Caco-2 (cell line): ENCODE measurements around the gene NSF. TPM values are rescaled to one million over a fixed set of nuclear protein-coding genes. Genes with fewer than 3 reads are reported as not detected.

Source experiments
- BruUV-seq: library from RNA; stranded (reverse); fragments of 400-500 nt; replicated peaks from 2 replicates; lab custom pipeline; 2021; lab: Mats Ljungman, UMichigan
- CTCF ChIA-PET: fragments of 300-600 bp; sonication (Branson Sonifier 250); formaldehyde crosslinking; loops from one replicate; lab custom pipeline; 2022; ENCODE audit warnings: antibody characterized with exemption; lab: Charles Lee
- POLR2A ChIA-PET: fragments of 300-600 bp; sonication (Branson Sonifier 250); formaldehyde crosslinking; loops from one replicate; lab custom pipeline; 2022; ENCODE audit warnings: antibody characterized with exemption; lab: Charles Lee
- DNase-seq, 2 experiments: peaks; one replicate each; pipeline versions ENCODE4 v3.0.0 to v3.0.0-alpha.2; 2020 to 2022
- H3K27me3 ChIP-seq: replicated peaks from 2 replicates; pipeline ENCODE4 v1.6.0; 2011; ENCODE audit warnings: low read length; ENCODE audit not compliant: control insufficient read depth, insufficient read depth
- H3K36me3 ChIP-seq: 2 replicates; pipeline ENCODE4 v1.5.1; 2011; ENCODE audit warnings: low read length; ENCODE audit not compliant: control insufficient read depth, insufficient read depth
- H3K4me1 ChIP-seq: fragments of 250-450 bp; sonication (Bioruptor Pico); 2 replicates; pipeline ENCODE4 v1.5.1; 2020; ENCODE audit warnings: mild to moderate bottlenecking
- H3K4me3 ChIP-seq: 2 replicates; pipeline ENCODE4 v1.5.1; 2011; ENCODE audit warnings: low read depth, mild to moderate bottlenecking, control low read depth, low read length
- H3K9me3 ChIP-seq: fragments of 250-450 bp; sonication (Bioruptor Pico); 2 replicates; pipeline ENCODE4 v1.5.1; 2020; ENCODE audit warnings: mild to moderate bottlenecking, moderate library complexity
- H3K27ac Mint-ChIP-seq: one replicate; pipeline ENCODE4 v1.8.0; 2022; ENCODE audit warnings: mixed read lengths; ENCODE audit not compliant: unreplicated experiment
- H3K27me3 Mint-ChIP-seq: one replicate; pipeline ENCODE4 v1.8.0; 2022; ENCODE audit warnings: mixed read lengths; ENCODE audit not compliant: insufficient read depth, unreplicated experiment
- H3K36me3 Mint-ChIP-seq: one replicate; pipeline ENCODE4 v1.8.0; 2022; ENCODE audit warnings: mild to moderate bottlenecking, mixed read lengths; ENCODE audit not compliant: insufficient read depth, unreplicated experiment
- H3K4me1 Mint-ChIP-seq: one replicate; pipeline ENCODE4 v1.8.0; 2022; ENCODE audit warnings: low read depth, mixed read lengths; ENCODE audit not compliant: unreplicated experiment
- H3K4me3 Mint-ChIP-seq: one replicate; pipeline ENCODE4 v1.8.0; 2022; ENCODE audit warnings: mild to moderate bottlenecking, moderate library complexity, mixed read lengths; ENCODE audit not compliant: unreplicated experiment
- H3K9me3 Mint-ChIP-seq: one replicate; pipeline ENCODE4 v1.8.0; 2022; ENCODE audit warnings: mixed read lengths; ENCODE audit not compliant: unreplicated experiment
- intact Hi-C: fragments of 100-400 bp; cut with micrococcal nuclease; formaldehyde crosslinking; loops from one replicate; pipeline ENCODE4 v1.10.0; 2022; ENCODE audit not compliant: unreplicated experiment
- total RNA-seq: library from RNA; stranded (reverse); gene quantifications from 2 replicates; pipeline ENCODE4 v1.2.3, GENCODE V29; 2022
- TF ChIP-seq, protein P1 (sequence below), 2 experiments: fragments of 200-600 bp in 1 of 2; IDR thresholded peaks; 1 replicate in 1 of 2; 2 replicates in 1 of 2; pipeline versions ENCODE4 v1.5.1 to v1.8.0; 2011 to 2022; ENCODE audit warnings: antibody characterized with exemption in 1 of 2, control low read depth in 1 of 2, inconsistent platforms in 1 of 2, low read depth in 1 of 2, low read length in 1 of 2, mild to moderate bottlenecking in 1 of 2, moderate library complexity in 1 of 2; ENCODE audit not compliant: insufficient read depth in 1 of 2, severe bottlenecking in 1 of 2, unreplicated experiment in 1 of 2

Gene NSF
- total RNA-seq, 1 experiment from 2014 or later = 53.8 TPM

DNA sequence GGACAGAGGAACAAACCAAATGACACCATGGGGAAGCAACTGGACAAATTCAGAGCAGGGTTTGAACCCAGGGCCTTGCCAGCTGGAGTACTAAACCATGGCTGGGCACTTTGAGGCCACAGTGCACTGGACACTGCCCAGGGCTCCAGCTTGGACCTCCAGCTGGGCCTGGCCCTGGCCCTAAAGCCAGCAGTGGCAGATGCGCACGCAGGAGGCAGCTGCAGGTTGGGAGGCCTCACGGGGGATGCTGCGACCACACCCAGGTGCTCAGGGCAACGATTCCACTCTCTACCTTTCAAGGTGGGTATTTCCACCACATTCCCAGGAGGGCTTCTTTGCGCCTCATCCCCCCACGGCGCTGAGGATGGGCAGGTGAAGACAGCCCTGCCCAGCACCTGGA, 199.1 kb downstream of the NSF start:
- CTCF ChIA-PET = no interaction called here
- no peaks in the 10 kb centered on the region for H3K27me3 ChIP-seq

DNA sequence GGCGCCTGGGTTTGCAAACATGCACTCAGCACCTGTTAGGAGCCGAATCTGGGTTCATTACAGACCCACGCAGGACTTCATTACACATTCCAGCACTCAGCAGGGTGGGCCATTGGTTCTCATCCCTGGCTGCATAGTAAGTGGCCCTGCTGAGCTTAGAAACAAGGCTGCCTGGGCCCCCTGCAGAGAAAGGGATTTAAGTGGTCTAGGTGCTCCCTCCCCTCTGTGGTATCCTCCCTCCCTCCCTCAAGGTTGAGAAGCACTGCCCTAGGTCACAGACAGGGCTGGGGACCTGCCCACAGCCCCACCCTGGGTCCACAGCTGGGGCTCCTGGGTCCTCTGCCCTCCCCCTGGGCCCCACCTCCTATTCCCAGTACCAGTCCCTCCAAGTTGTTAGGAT, 199.7 kb downstream of the NSF start:
- POLR2A ChIA-PET = no interaction called here
- Mint-ChIP-seq H3K4me1 (no peaks in the 10 kb centered on the region), H3K27me3 (peaks cover 3% of the 10 kb centered on the region), H3K27ac (no peak overlapping the region), H3K9me3 (no peaks in the 10 kb centered on the region), H3K36me3 (no peaks in the 10 kb centered on the region), H3K4me3 (no peak overlapping the region)
- no peak for DNase-seq
- Histone ChIP-seq H3K9me3 (no peaks in the 10 kb centered on the region), H3K36me3 (no peaks in the 10 kb centered on the region), H3K4me3 (no peak overlapping the region), H3K4me1 (peaks cover 12% of the 10 kb centered on the region), H3K27me3 (no peaks in the 10 kb centered on the region)
- TF ChIP-seq, protein P1, sequence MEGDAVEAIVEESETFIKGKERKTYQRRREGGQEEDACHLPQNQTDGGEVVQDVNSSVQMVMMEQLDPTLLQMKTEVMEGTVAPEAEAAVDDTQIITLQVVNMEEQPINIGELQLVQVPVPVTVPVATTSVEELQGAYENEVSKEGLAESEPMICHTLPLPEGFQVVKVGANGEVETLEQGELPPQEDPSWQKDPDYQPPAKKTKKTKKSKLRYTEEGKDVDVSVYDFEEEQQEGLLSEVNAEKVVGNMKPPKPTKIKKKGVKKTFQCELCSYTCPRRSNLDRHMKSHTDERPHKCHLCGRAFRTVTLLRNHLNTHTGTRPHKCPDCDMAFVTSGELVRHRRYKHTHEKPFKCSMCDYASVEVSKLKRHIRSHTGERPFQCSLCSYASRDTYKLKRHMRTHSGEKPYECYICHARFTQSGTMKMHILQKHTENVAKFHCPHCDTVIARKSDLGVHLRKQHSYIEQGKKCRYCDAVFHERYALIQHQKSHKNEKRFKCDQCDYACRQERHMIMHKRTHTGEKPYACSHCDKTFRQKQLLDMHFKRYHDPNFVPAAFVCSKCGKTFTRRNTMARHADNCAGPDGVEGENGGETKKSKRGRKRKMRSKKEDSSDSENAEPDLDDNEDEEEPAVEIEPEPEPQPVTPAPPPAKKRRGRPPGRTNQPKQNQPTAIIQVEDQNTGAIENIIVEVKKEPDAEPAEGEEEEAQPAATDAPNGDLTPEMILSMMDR (IDR thresholded peaks at IDR 0.05; ENCODE audit: insufficient read depth in 1 of 2, low read depth in 1 of 2, low read length in 1 of 2, severe bottlenecking in 1 of 2, unreplicated experiment in 1 of 2) = no peak
- CTCF ChIA-PET = no interaction called here
- BruUV-seq = no TSS peak
- intact Hi-C loops = no loop called here

More for the DNA sequence above, 199.1 kb downstream of the NSF start:
- Mint-ChIP-seq H3K9me3 (no peaks in the 10 kb centered on the region), H3K36me3 (no peaks in the 10 kb centered on the region), H3K4me3 (no peak overlapping the region), H3K4me1 (no peaks in the 10 kb centered on the region), H3K27me3 (peaks cover 3% of the 10 kb centered on the region), H3K27ac (no peak overlapping the region)
- intact Hi-C loops = no loop called here
- Histone ChIP-seq H3K9me3 (no peaks in the 10 kb centered on the region), H3K4me1 (peaks cover 15% of the 10 kb centered on the region), H3K4me3 (no peak overlapping the region), H3K36me3 (no peaks in the 10 kb centered on the region)
- DNase-seq = no peak
- no TSS peak for BruUV-seq
- POLR2A ChIA-PET = no interaction called here
- TF ChIP-seq, protein P1 (IDR thresholded peaks at IDR 0.05; ENCODE audit: insufficient read depth in 1 of 2, low read depth in 1 of 2, low read length in 1 of 2, severe bottlenecking in 1 of 2, unreplicated experiment in 1 of 2) = no peak

DNA sequence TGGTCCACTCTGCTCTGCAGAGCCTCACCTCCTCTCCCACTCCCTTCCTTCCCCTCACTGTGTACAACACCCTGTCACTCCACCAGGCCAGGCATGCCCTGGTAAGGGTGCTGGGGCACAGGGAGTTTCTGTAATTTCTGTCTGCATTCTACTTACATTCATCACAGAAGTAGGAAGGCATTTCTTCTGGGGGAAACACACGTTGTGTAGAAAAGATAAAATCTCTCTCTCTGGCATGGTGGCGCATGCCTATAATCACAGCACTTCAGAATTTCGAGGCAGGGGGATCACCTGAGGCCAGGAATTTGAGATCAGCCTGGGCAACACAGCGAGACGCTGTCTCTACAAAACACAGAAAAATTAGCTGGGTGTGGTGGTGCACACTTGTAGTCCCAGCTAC, 201.1 kb downstream of the NSF start:
- TF ChIP-seq, protein P1 (IDR thresholded peaks at IDR 0.05; ENCODE audit: insufficient read depth in 1 of 2, low read depth in 1 of 2, low read length in 1 of 2, severe bottlenecking in 1 of 2, unreplicated experiment in 1 of 2) = no peak
- Mint-ChIP-seq H3K27ac (no peak overlapping the region), H3K36me3 (no peaks in the 10 kb centered on the region), H3K9me3 (no peaks in the 10 kb centered on the region), H3K27me3 (peaks cover 3% of the 10 kb centered on the region), H3K4me1 (no peaks in the 10 kb centered on the region), H3K4me3 (no peak overlapping the region)
- ChIA-PET POLR2A (no interaction called here), CTCF (no interaction called here)
- Histone ChIP-seq H3K27me3 (no peaks in the 10 kb centered on the region), H3K9me3 (no peaks in the 10 kb centered on the region), H3K36me3 (no peaks in the 10 kb centered on the region), H3K4me1 (peaks cover 1% of the 10 kb centered on the region), H3K4me3 (no peak overlapping the region)
- no TSS peak for BruUV-seq
- no peak for DNase-seq
- intact Hi-C loops = no loop called here
